Endothelial cell of umbilical vein (primary cell): ENCODE results near the gene STX8. TPM values are rescaled to one million over a fixed set of nuclear protein-coding genes. Genes with fewer than 3 reads are reported as not detected.

ENCODE experiments used
- BruUV-seq: library from RNA; stranded (reverse); fragments of 400-500 nt; replicated peaks from 2 replicates; lab custom pipeline; 2021; lab: Mats Ljungman, UMichigan
- CTCF ChIA-PET: fragments of 300-600, 350-600 bp; sonication (Branson Sonifier 250); formaldehyde crosslinking; loops from one replicate; lab custom pipeline; 2021; ENCODE audit warnings: antibody characterized with exemption, inconsistent platforms; lab: Charles Lee
- POLR2A ChIA-PET: fragments of 300-600, 350-600 bp; sonication (Branson Sonifier 250); formaldehyde crosslinking; loops from one replicate; lab custom pipeline; 2021; ENCODE audit warnings: antibody characterized with exemption, inconsistent platforms; lab: Charles Lee
- DNase-seq: peaks from one replicate; pipeline ENCODE4 v3.0.0-alpha.2; 2011; ENCODE audit warnings: low read depth, low spot score
- FAIRE-seq: peaks from 2 replicates; lab custom pipeline; 2011; peaks lifted over from hg19 to GRCh38; lab: Jason Lieb, UNC
- H2AFZ ChIP-seq: 2 replicates; pipeline ENCODE4 v1.6.0; 2012; ENCODE audit warnings: low read depth, low read length, control low read depth, inconsistent platforms
- H3K27ac ChIP-seq: 2 replicates; pipeline ENCODE4 v1.5.1; 2011; ENCODE audit warnings: low read depth, mild to moderate bottlenecking, control low read depth, low read length, moderate library complexity; ENCODE audit not compliant: insufficient read depth
- H3K27me3 ChIP-seq, 2 experiments: 2 replicates each; pipeline versions ENCODE4 v1.6.0 to v1.6.1; 2011; ENCODE audit warnings: low read length in 2 of 2, mixed read lengths in 1 of 2; ENCODE audit not compliant: control insufficient read depth in 2 of 2, insufficient read depth in 2 of 2
- H3K36me3 ChIP-seq, 2 experiments: 2 replicates in 1 of 2; 3 replicates in 1 of 2; pipeline ENCODE4 v1.5.1; 2011; ENCODE audit warnings: low read length in 2 of 2, mild to moderate bottlenecking in 1 of 2, moderate library complexity in 1 of 2; ENCODE audit not compliant: control insufficient read depth in 2 of 2, insufficient read depth in 2 of 2; ENCODE audit errors: extremely low read depth in 1 of 2
- H3K4me1 ChIP-seq: 3 replicates; pipeline ENCODE4 v1.5.1; 2011; ENCODE audit warnings: mild to moderate bottlenecking, low read length; ENCODE audit not compliant: control insufficient read depth, insufficient read depth; ENCODE audit errors: extremely low read depth
- H3K4me2 ChIP-seq: 2 replicates; pipeline ENCODE4 v1.6.1; 2011; ENCODE audit warnings: low read length, control low read depth, mixed read lengths; ENCODE audit not compliant: insufficient read depth
- H3K4me3 ChIP-seq, 3 experiments: fragments of 200-600 bp in 1 of 3; sonication (generic), shearing (Covaris generic) in 1 of 3; replicated peaks in 1 of 3; 2 replicates each; pipeline ENCODE4 v1.5.1; 2011 to 2016; ENCODE audit warnings: control low read depth in 3 of 3, low read length in 3 of 3, mild to moderate bottlenecking in 2 of 3, inconsistent platforms in 1 of 3, low read depth in 1 of 3, moderate library complexity in 1 of 3; ENCODE audit not compliant: insufficient read depth in 1 of 3
- H3K79me2 ChIP-seq: 2 replicates; pipeline ENCODE4 v1.6.0; 2012; ENCODE audit warnings: low read length, inconsistent platforms; ENCODE audit not compliant: control insufficient read depth, insufficient read depth
- H3K9ac ChIP-seq: replicated peaks from 2 replicates; pipeline ENCODE3; 2011; ENCODE audit warnings: low read length, control low read depth; ENCODE audit not compliant: insufficient read depth; ENCODE audit errors: extremely low read depth
- H3K9me1 ChIP-seq: replicated peaks from 3 replicates; pipeline ENCODE4 v1.6.0; 2011; ENCODE audit warnings: mild to moderate bottlenecking, low read length; ENCODE audit not compliant: control insufficient read depth, insufficient read depth; ENCODE audit errors: extremely low read depth
- H3K9me3 ChIP-seq: replicated peaks from 2 replicates; pipeline ENCODE4 v1.5.1; 2012; ENCODE audit warnings: low read length, inconsistent platforms; ENCODE audit not compliant: control insufficient read depth, insufficient read depth
- H4K20me1 ChIP-seq: replicated peaks from 2 replicates; pipeline ENCODE3; 2011; ENCODE audit warnings: mild to moderate bottlenecking, low read length; ENCODE audit not compliant: control insufficient read depth, insufficient read depth; ENCODE audit errors: extremely low read depth
- CTCF ChIP-seq, 2 donors: IDR thresholded peaks; 1 replicate in 1 of 2; 2 replicates in 1 of 2; pipeline ENCODE4 v1.5.1; 2011; ENCODE audit warnings: low read length in 2 of 2, mild to moderate bottlenecking in 2 of 2, moderate library complexity in 2 of 2, control low read depth in 1 of 2, inconsistent platforms in 1 of 2, low read depth in 1 of 2; ENCODE audit not compliant: insufficient read depth in 1 of 2; ENCODE audit errors: extremely low read depth in 1 of 2
- EZH2 ChIP-seq: IDR thresholded peaks from 2 replicates; pipeline ENCODE4 v1.6.1; 2012; ENCODE audit warnings: borderline replicate concordance, low read depth, mild to moderate bottlenecking, moderate library complexity, low read length, inconsistent platforms; ENCODE audit not compliant: severe bottlenecking
- FOS ChIP-seq: IDR thresholded peaks from 2 replicates; pipeline ENCODE4 v1.6.1; 2011; ENCODE audit warnings: mild to moderate bottlenecking, low read length, moderate library complexity, borderline replicate concordance; ENCODE audit not compliant: insufficient read depth
- GATA2 ChIP-seq: IDR thresholded peaks from 2 replicates; pipeline ENCODE4 v1.7.0; 2011; ENCODE audit warnings: low read depth, mild to moderate bottlenecking, moderate library complexity, mixed read lengths, low read length; ENCODE audit not compliant: insufficient read length, insufficient read depth
- JUN ChIP-seq: IDR thresholded peaks from 2 replicates; pipeline ENCODE4 v1.6.1; 2011; ENCODE audit warnings: borderline replicate concordance, low read depth; ENCODE audit not compliant: insufficient read length, insufficient read depth
- MAX ChIP-seq: IDR thresholded peaks from 2 replicates; pipeline ENCODE4 v1.6.1; 2011; ENCODE audit not compliant: insufficient read depth, insufficient read length
- MYC ChIP-seq: IDR thresholded peaks from one replicate; pipeline ENCODE4 v1.6.1; 2011; ENCODE audit warnings: mild to moderate bottlenecking, low read depth, low read length
- POLR2A ChIP-seq: IDR thresholded peaks from 2 replicates; pipeline ENCODE4 v1.6.1; 2012; ENCODE audit warnings: low read depth, mild to moderate bottlenecking, control low read depth, low read length
- POLR2AphosphoS5 ChIP-seq: IDR thresholded peaks from 2 replicates; pipeline ENCODE4 v1.6.1; 2012; ENCODE audit warnings: low read depth, mild to moderate bottlenecking, control low read depth, low read length, moderate library complexity; ENCODE audit not compliant: insufficient read depth
- dilution Hi-C: fragments of 300-500 bp; cut with MboI; formaldehyde crosslinking; loops from one replicate; pipeline ENCODE4 v1.15.0; 2019; ENCODE audit warnings: low sequenced_read_pairs; ENCODE audit not compliant: extremely low pct_ligation_motif_present
- intact Hi-C: fragments of 100-400 bp; cut with micrococcal nuclease; formaldehyde crosslinking; loops from one replicate; pipeline ENCODE4 v1.10.0; 2022
- polyA plus RNA-seq, 4 experiments: library from polyadenylated mRNA; depleted of rRNA in 3 of 4; stranded (reverse) in 3 of 4; unstranded in 1 of 4; fragments of >200 nt; gene quantifications; 2 replicates each; pipeline versions ENCODE4 v1.2.1 to v1.2.3, GENCODE V29; 2011 to 2012; ENCODE audit warnings: missing spikeins in 1 of 4
- total RNA-seq: library from RNA; stranded (reverse); gene quantifications from 2 replicates; pipeline ENCODE4 v1.2.3, GENCODE V29; 2021

The STX8 gene
- total and polyA plus RNA-seq, 2 donors (not counting 3 experiments of a cell fraction or from before 2014, with no cell fraction given), result 25.9 to 67.3 TPM

GRCh38 chr17:9499041-9499440 lies 76.6 kb downstream of the STX8 start:
- no peaks in the 10 kb centered on the region for H3K4me1 ChIP-seq
- FAIRE-seq (no peak), DNase-seq (no peak)
- TF ChIP-seq GATA2, result no peak
- no peak for TF ChIP-seq JUN
- TF ChIP-seq FOS, result no peak
- TF ChIP-seq CTCF (IDR thresholded peaks at IDR 0.05; ENCODE audit: extremely low read depth in 1 of 2, insufficient read depth in 1 of 2, low read depth in 1 of 2, low read length in 2 of 2), result no peak
- no peaks in the 10 kb centered on the region for H3K9me1 ChIP-seq
- no TSS peak for BruUV-seq
- H3K36me3 ChIP-seq, result peaks cover 0 to 2% of the 10 kb centered on the region in 2 experiments
- no peaks in the 10 kb centered on the region for H4K20me1 ChIP-seq
- ChIA-PET POLR2A (no interaction called here), CTCF (no interaction called here)
- H3K4me3 ChIP-seq, result no peak overlapping the region
- no peak overlapping the region for H3K27ac ChIP-seq
- no peak overlapping the region for H2AFZ ChIP-seq
- H3K4me2 ChIP-seq, result no peak overlapping the region
- H3K9me3 ChIP-seq, result no peaks in the 10 kb centered on the region
- no peaks in the 10 kb centered on the region for H3K79me2 ChIP-seq
- dilution Hi-C loops, result no loop called here
- H3K27me3 ChIP-seq, result no peaks in the 10 kb centered on the region
- intact Hi-C loops, result no loop called here
- no peak overlapping the region for H3K9ac ChIP-seq

- Histone ChIP-seq H3K9me1 (no peaks in the 10 kb centered on the region), H3K4me1 (no peaks in the 10 kb centered on the region), H3K36me3 (peaks cover 0 to 2% of the 10 kb centered on the region in 2 experiments), H3K4me2 (no peak overlapping the region), H3K79me2 (no peaks in the 10 kb centered on the region), H3K27me3 (no peaks in the 10 kb centered on the region), H3K9ac (no peak overlapping the region), H3K4me3 (no peak overlapping the region), H2AFZ (no peak overlapping the region), H4K20me1 (no peaks in the 10 kb centered on the region), H3K9me3 (no peaks in the 10 kb centered on the region), H3K27ac (no peak overlapping the region)
- BruUV-seq, result no TSS peak
- DNase-seq (no peak), FAIRE-seq (no peak)
- TF ChIP-seq MAX, result no peak
- no peak for TF ChIP-seq POLR2AphosphoS5
- no peak for TF ChIP-seq FOS
- TF ChIP-seq MYC, result no peak
- TF ChIP-seq POLR2A, result no peak
- TF ChIP-seq CTCF (IDR thresholded peaks at IDR 0.05; ENCODE audit: extremely low read depth in 1 of 2, insufficient read depth in 1 of 2, low read depth in 1 of 2, low read length in 2 of 2), result no peak
- no peak for TF ChIP-seq JUN
- no peak for TF ChIP-seq GATA2
- TF ChIP-seq EZH2, result no peak
- CTCF ChIA-PET, result no interaction called here
- intact Hi-C loops, result no loop called here
- dilution Hi-C loops, result no loop called here
- POLR2A ChIA-PET, result no interaction called here
These were observed 77.1 kb downstream of the STX8 start for GRCh38 chr17:9498490-9498889.
